ENCODE results near the gene STT3B. TPM values are rescaled to one million over a fixed set of nuclear protein-coding genes. Genes with fewer than 3 reads are reported as not detected.

The STT3B gene
- total and polyA plus RNA-seq, 2 donors from 2014 or later: 44.7 to 89.9 TPM

DNA sequence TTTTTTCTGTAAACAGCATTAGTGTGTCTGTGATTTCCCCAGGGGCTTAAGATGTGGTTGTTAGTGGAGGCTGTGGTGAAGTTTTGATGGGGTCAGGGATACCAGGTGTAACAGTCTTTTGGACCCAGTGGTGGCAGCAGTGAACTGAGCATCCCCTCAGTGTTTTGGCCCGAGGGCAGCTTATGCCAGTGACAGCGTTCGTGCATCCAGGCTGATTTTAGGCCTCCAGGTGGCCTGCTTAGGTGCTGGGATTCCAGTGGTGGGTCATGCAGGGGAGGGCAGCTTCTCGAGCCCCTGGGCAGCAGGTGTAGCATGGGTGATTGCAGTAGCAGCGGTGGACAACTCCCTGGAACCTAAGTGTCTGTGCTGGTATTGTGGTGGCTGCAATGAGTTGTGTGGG, 29.2 kb downstream of the STT3B start:
- Histone ChIP-seq H3K27ac (ENCODE audit: low read depth in 2 of 2, low read length in 2 of 2) (no peak overlapping the region), H3K36me3 (ENCODE audit: control insufficient read depth in 2 of 3, insufficient read depth in 3 of 3, low read length in 3 of 3) (no peaks in the 10 kb centered on the region), H3K4me3 (ENCODE audit: low read length in 3 of 3) (no peak overlapping the region), H3K27me3 (ENCODE audit: control insufficient read depth, insufficient read depth, low read length) (no peaks in the 10 kb centered on the region), H3K9me3 (ENCODE audit: control insufficient read depth in 2 of 3, insufficient read depth in 1 of 3, low read length in 3 of 3) (peaks cover 0 to 4% (median 0%) of the 10 kb centered on the region in 3 donors), H3K9ac (ENCODE audit: low read length in 3 of 3) (no peak overlapping the region), H3K4me1 (ENCODE audit: control insufficient read depth in 2 of 3, insufficient read depth in 2 of 3, low read depth in 1 of 3, low read length in 3 of 3) (peaks cover 0 to 4% (median 0%) of the 10 kb centered on the region in 3 donors)
- intact Hi-C loops (cut with DNase I): no loop called here
- TF ChIP-seq, protein P1, sequence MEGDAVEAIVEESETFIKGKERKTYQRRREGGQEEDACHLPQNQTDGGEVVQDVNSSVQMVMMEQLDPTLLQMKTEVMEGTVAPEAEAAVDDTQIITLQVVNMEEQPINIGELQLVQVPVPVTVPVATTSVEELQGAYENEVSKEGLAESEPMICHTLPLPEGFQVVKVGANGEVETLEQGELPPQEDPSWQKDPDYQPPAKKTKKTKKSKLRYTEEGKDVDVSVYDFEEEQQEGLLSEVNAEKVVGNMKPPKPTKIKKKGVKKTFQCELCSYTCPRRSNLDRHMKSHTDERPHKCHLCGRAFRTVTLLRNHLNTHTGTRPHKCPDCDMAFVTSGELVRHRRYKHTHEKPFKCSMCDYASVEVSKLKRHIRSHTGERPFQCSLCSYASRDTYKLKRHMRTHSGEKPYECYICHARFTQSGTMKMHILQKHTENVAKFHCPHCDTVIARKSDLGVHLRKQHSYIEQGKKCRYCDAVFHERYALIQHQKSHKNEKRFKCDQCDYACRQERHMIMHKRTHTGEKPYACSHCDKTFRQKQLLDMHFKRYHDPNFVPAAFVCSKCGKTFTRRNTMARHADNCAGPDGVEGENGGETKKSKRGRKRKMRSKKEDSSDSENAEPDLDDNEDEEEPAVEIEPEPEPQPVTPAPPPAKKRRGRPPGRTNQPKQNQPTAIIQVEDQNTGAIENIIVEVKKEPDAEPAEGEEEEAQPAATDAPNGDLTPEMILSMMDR (IDR thresholded peaks at IDR 0.05; ENCODE audit: borderline replicate concordance, extremely low read depth, insufficient read depth): no peak
- DNase-seq (peak in 1 of 5 donors; percentile 54), FAIRE-seq (no peak)

DNA sequence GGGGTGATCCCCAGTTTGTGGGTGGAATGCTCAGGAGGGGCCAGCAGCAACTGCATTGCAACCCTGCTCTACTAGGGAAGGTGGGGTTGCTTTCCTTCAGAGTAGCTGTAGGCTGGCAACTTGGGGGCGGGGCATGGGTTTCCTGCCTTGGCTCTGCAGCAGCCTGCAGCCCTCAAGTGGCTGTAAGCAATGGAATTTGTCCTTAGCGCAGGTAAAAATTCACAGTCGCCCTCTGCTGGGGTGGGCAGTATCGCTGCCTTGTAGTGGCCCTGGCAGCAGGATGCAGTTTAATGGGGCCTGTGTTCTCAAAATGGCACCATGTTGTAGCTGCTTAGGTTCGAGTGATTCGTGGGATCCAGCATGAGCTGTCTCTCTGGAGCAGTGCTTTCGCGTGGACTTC, 29.8 kb downstream of the STT3B start:
- Histone ChIP-seq H3K9me3 (ENCODE audit: control insufficient read depth in 2 of 3, insufficient read depth in 1 of 3, low read length in 3 of 3) (peaks cover 0 to 4% (median 0%) of the 10 kb centered on the region in 3 donors), H3K27me3 (ENCODE audit: control insufficient read depth, insufficient read depth, low read length) (no peaks in the 10 kb centered on the region), H3K4me3 (ENCODE audit: low read length in 3 of 3) (no peak overlapping the region), H3K27ac (ENCODE audit: low read depth in 2 of 2, low read length in 2 of 2) (no peak overlapping the region), H3K36me3 (ENCODE audit: control insufficient read depth in 2 of 3, insufficient read depth in 3 of 3, low read length in 3 of 3) (no peaks in the 10 kb centered on the region), H3K9ac (ENCODE audit: low read length in 3 of 3) (no peak overlapping the region), H3K4me1 (ENCODE audit: control insufficient read depth in 2 of 3, insufficient read depth in 2 of 3, low read depth in 1 of 3, low read length in 3 of 3) (peaks cover 0 to 4% (median 0%) of the 10 kb centered on the region in 3 donors)
- FAIRE-seq: no peak
- DNase-seq: no peak
- TF ChIP-seq, protein P1 (IDR thresholded peaks at IDR 0.05; ENCODE audit: borderline replicate concordance, extremely low read depth, insufficient read depth): no peak
- intact Hi-C loops (cut with DNase I): no loop called here

DNA sequence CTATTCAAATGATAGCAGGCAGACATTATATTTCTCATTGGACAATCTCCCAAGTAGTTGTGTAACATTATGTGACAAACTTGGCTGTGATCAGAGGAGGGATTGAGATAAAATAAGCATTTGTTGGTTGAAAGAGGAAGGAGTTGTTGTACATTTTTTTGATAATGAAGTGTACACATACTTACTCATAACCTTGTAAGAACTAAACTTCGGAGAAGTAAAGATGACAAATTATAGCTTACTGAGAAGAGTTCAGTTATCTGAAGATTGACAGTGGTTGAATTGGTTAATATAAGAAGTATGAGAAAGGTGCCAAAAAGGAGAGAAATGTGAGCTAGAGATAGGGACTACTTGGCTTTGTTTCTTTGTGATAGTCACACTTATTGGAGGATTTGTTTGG, 32.6 kb downstream of the STT3B start:
- H3K27ac ChIP-seq (ENCODE audit: low read depth in 2 of 2, low read length in 2 of 2): no peak overlapping the region
- intact Hi-C loops (cut with DNase I): no loop called here
- TF ChIP-seq, protein P1 (IDR thresholded peaks at IDR 0.05; ENCODE audit: borderline replicate concordance, extremely low read depth, insufficient read depth): no peak
- H3K27me3 ChIP-seq (ENCODE audit: control insufficient read depth, insufficient read depth, low read length): no peaks in the 10 kb centered on the region
- FAIRE-seq (no peak), DNase-seq (no peak)
- H3K4me3 ChIP-seq (ENCODE audit: low read length in 3 of 3): no peak overlapping the region
- H3K9ac ChIP-seq (ENCODE audit: low read length in 3 of 3): no peak overlapping the region
- H3K9me3 ChIP-seq (ENCODE audit: control insufficient read depth in 2 of 3, insufficient read depth in 1 of 3, low read length in 3 of 3): peaks cover 0 to 2% (median 0%) of the 10 kb centered on the region in 3 donors
- no peaks in the 10 kb centered on the region for H3K36me3 ChIP-seq (ENCODE audit: control insufficient read depth in 2 of 3, insufficient read depth in 3 of 3, low read length in 3 of 3)
- peaks cover 0 to 4% (median 0%) of the 10 kb centered on the region in 3 donors for H3K4me1 ChIP-seq (ENCODE audit: control insufficient read depth in 2 of 3, insufficient read depth in 2 of 3, low read depth in 1 of 3, low read length in 3 of 3)

DNA sequence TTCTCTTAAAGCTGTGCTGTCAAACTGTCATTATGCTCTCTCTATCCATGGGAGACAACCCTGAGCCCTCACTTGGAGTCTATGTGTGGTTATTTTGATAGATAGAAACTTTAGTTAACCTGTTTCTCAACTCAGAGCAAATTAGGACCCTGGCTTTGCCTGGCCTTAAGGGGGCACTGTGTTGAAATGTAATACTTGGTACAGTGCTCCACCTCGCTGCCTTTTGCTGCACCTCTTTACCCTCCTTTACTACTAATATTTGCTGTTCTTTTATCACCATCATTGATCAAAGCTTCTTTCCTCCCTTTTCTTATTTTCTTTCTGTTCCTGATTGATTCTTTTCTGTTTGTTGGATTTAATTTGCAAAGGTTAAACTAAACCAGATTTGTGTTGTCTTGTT, 34.3 kb downstream of the STT3B start:
- intact Hi-C loops (cut with DNase I): no loop called here
- Histone ChIP-seq H3K9ac (ENCODE audit: low read length in 3 of 3) (no peak overlapping the region), H3K4me1 (ENCODE audit: control insufficient read depth in 2 of 3, insufficient read depth in 2 of 3, low read depth in 1 of 3, low read length in 3 of 3) (peaks cover 0 to 2% (median 0%) of the 10 kb centered on the region in 3 donors), H3K27ac (ENCODE audit: low read depth in 2 of 2, low read length in 2 of 2) (no peak overlapping the region), H3K9me3 (ENCODE audit: control insufficient read depth in 2 of 3, insufficient read depth in 1 of 3, low read length in 3 of 3) (no peaks in the 10 kb centered on the region), H3K4me3 (ENCODE audit: low read length in 3 of 3) (no peak overlapping the region), H3K36me3 (ENCODE audit: control insufficient read depth in 2 of 3, insufficient read depth in 3 of 3, low read length in 3 of 3) (no peaks in the 10 kb centered on the region), H3K27me3 (ENCODE audit: control insufficient read depth, insufficient read depth, low read length) (no peaks in the 10 kb centered on the region)
- FAIRE-seq (no peak), DNase-seq (peak in 1 of 5 donors; percentile 28)
- TF ChIP-seq, protein P1 (IDR thresholded peaks at IDR 0.05; ENCODE audit: borderline replicate concordance, extremely low read depth, insufficient read depth): peak; percentile 25

Data from kidney (tissue), 14 donors.